WTC11 (cell line): Measurements from ENCODE around the gene CYGB.

Experiments used
- CREB1 ChIP-seq: sonication (generic); formaldehyde crosslinking; IDR thresholded peaks from 2 replicates; pipeline ENCODE4 v1.8.0; 2023; ENCODE audit warnings: mild to moderate bottlenecking, missing genetic modification reagents
- ESRRA ChIP-seq: sonication (generic); formaldehyde crosslinking; IDR thresholded peaks from 2 replicates; pipeline ENCODE4 v1.8.1; 2022; ENCODE audit warnings: mild to moderate bottlenecking, missing genetic modification reagents, borderline replicate concordance
- JUN ChIP-seq: sonication (generic); formaldehyde crosslinking; IDR thresholded peaks from 2 replicates; pipeline ENCODE4 v1.8.0; 2023; ENCODE audit warnings: mild to moderate bottlenecking, missing genetic modification reagents
- ZNF232 ChIP-seq: sonication (generic); formaldehyde crosslinking; IDR thresholded peaks from 2 replicates; pipeline ENCODE4 v1.8.0; 2022; ENCODE audit warnings: mild to moderate bottlenecking, missing genetic modification reagents
- ZNF396 ChIP-seq: fragments of 250-450 bp; sonication (Bioruptor Pico); IDR thresholded peaks from 2 replicates; pipeline ENCODE4 v1.8.0; 2021; ENCODE audit warnings: mild to moderate bottlenecking, moderate library complexity, borderline replicate concordance
- TF ChIP-seq, protein P1 (sequence below): fragments of 200-600 bp; IDR thresholded peaks from 2 replicates; pipeline ENCODE4 v1.8.0; 2022; ENCODE audit warnings: antibody characterized with exemption
- TF ChIP-seq, protein P2 (sequence below): fragments of 250-450 bp; sonication (Bioruptor Pico); conservative IDR thresholded peaks from 2 replicates; pipeline ENCODE4 v1.9.0; 2021; ENCODE audit warnings: mild to moderate bottlenecking
- TF ChIP-seq, protein P3 (sequence below): sonication (generic); formaldehyde crosslinking; IDR thresholded peaks from 2 replicates; pipeline ENCODE4 v1.8.1; 2022; ENCODE audit warnings: low read depth, mild to moderate bottlenecking, moderate library complexity, missing genetic modification reagents, borderline replicate concordance
- TF ChIP-seq, protein P4 (sequence below): sonication (generic); formaldehyde crosslinking; IDR thresholded peaks from 2 replicates; pipeline ENCODE4 v1.8.1; 2023; ENCODE audit warnings: mild to moderate bottlenecking, missing genetic modification reagents, moderate library complexity

DNA sequence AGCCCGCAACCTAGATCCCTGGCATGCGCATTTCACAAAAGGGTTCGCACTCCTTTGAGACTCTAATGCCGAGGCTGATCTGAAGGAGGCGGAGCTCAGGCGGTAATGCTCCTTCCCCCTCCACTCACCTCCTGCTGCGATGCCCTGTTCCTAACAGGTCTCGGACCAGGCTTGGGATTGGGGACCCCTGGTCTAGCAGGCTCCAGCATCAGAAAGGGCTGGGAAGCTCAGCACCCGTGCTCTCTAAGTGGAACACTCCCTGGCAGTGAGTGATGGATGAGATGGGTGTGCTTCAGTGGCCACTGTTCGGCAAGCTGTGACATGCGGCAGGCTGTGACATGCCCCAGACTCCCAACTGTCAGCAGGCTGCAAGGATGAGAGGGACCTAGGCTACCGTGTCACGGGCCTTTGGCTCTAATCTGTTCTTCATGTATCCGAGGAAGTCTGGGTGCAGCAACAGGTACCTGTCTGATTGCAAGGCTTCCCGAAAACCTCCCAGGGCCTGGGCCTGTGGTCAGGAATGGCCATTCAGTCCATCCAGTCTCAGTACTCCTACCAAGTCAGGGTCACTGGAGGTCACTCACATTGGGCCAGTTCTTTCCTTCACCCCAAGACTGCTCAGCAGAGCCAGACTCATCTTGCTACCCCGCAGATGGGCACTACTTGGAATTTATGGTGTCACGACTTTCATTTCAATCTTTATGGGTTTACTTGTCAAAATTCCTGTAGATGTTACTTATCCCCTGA, 49.4 kb upstream of the CYGB start:
- TF ChIP-seq, protein P1, sequence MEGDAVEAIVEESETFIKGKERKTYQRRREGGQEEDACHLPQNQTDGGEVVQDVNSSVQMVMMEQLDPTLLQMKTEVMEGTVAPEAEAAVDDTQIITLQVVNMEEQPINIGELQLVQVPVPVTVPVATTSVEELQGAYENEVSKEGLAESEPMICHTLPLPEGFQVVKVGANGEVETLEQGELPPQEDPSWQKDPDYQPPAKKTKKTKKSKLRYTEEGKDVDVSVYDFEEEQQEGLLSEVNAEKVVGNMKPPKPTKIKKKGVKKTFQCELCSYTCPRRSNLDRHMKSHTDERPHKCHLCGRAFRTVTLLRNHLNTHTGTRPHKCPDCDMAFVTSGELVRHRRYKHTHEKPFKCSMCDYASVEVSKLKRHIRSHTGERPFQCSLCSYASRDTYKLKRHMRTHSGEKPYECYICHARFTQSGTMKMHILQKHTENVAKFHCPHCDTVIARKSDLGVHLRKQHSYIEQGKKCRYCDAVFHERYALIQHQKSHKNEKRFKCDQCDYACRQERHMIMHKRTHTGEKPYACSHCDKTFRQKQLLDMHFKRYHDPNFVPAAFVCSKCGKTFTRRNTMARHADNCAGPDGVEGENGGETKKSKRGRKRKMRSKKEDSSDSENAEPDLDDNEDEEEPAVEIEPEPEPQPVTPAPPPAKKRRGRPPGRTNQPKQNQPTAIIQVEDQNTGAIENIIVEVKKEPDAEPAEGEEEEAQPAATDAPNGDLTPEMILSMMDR = no peak
- TF ChIP-seq ZNF396 (CRISPR knock-in tag) = no peak
- TF ChIP-seq, protein P2, sequence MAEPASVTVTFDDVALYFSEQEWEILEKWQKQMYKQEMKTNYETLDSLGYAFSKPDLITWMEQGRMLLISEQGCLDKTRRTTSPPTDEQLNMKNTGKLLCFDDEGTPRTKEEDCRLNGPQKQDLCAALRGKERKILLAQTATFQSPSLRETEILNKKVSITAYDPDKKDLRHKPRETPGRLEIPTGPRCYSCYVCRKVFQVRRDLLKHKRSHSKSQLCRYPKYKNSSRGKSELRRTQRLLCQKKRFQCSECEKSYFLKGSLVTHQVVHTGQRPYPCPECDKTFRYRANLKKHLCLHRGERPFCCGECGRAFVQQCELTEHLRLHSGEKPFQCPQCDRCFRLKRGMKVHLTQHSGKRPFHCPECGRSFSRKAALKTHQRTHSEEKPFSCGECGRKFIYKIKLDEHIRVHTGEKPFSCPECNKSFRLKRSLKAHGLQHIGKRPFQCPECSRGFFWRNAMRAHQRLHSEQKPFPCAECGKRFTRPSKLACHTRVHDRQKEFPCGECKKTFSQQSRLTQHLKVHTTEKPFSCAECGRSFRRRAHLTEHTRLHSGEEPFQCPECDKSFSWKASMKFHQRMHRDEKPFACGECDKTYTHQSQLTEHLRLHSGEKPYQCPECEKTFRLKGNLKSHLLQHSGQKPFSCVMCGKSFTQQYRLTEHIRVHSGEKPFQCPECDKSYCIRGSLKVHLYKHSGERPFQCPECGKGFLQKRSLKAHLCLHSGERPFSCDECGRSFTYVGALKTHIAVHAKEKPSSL (CRISPR knock-in tag) = no peak
- no peak for TF ChIP-seq CREB1 (CRISPR knock-in tag)
- no peak for TF ChIP-seq JUN (CRISPR knock-in tag)
- TF ChIP-seq, protein P3, sequence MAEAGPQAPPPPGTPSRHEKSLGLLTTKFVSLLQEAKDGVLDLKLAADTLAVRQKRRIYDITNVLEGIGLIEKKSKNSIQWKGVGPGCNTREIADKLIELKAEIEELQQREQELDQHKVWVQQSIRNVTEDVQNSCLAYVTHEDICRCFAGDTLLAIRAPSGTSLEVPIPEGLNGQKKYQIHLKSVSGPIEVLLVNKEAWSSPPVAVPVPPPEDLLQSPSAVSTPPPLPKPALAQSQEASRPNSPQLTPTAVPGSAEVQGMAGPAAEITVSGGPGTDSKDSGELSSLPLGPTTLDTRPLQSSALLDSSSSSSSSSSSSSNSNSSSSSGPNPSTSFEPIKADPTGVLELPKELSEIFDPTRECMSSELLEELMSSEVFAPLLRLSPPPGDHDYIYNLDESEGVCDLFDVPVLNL = no peak
- TF ChIP-seq ZNF232 (CRISPR knock-in tag) = no peak
- no peak for TF ChIP-seq ESRRA (CRISPR knock-in tag)
- TF ChIP-seq, protein P4, sequence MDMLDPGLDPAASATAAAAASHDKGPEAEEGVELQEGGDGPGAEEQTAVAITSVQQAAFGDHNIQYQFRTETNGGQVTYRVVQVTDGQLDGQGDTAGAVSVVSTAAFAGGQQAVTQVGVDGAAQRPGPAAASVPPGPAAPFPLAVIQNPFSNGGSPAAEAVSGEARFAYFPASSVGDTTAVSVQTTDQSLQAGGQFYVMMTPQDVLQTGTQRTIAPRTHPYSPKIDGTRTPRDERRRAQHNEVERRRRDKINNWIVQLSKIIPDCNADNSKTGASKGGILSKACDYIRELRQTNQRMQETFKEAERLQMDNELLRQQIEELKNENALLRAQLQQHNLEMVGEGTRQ (CRISPR knock-in tag) = peak; percentile 33; the same call in 1 of the 2 replicates
